ENCODE measurements around the gene CCDC78. TPM values are rescaled to one million over a fixed set of nuclear protein-coding genes. Genes with fewer than 3 reads are reported as not detected.

The CCDC78 gene
- total and polyA plus RNA-seq, 3 donors from 2014 or later, result 3.2 to 6.1 (median 5.7) TPM

DNA sequence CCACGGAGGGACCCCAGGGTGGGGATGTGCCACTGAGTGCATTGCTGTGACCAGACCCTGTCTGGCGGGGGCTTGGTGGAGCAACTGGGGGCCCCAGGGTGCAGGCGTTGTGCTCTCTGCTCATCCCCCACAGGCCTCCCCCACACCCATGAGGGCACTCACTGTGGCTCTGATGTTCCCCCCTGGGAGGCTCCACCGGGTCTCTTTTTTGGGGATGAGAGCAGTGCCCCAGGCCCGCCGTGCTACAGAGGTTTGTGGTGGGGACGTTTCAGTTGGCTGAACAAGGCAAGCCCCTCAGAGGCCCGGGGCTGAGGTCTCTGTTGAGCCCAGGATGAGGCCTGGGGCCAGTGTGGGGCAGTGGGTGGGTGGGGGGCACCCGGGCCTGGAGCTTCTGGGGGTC lies 2.5 kb downstream of the CCDC78 start:
- intact Hi-C loops (cut with DNase I; ENCODE audit: low total_unique reads), result no loop called here
- H3K36me3 ChIP-seq (ENCODE audit: low read depth, missing control alignments), result no peaks in the 10 kb centered on the region
- H3K4me1 ChIP-seq, result peaks cover 29% of the 10 kb centered on the region
- no peak overlapping the region for H3K4me3 ChIP-seq
- DNase-seq, result no peak
- H3K27me3 ChIP-seq, result no peaks in the 10 kb centered on the region
- H3K9me3 ChIP-seq, result no peaks in the 10 kb centered on the region
- 73 to 89% methylated on average over 3 to 9 of the region's 9 CpGs for WGBS, 2 donors
- no peak overlapping the region for H3K27ac ChIP-seq
- TF ChIP-seq POLR2A (IDR thresholded peaks at IDR 0.05), result no peak
- TF ChIP-seq, protein P1, sequence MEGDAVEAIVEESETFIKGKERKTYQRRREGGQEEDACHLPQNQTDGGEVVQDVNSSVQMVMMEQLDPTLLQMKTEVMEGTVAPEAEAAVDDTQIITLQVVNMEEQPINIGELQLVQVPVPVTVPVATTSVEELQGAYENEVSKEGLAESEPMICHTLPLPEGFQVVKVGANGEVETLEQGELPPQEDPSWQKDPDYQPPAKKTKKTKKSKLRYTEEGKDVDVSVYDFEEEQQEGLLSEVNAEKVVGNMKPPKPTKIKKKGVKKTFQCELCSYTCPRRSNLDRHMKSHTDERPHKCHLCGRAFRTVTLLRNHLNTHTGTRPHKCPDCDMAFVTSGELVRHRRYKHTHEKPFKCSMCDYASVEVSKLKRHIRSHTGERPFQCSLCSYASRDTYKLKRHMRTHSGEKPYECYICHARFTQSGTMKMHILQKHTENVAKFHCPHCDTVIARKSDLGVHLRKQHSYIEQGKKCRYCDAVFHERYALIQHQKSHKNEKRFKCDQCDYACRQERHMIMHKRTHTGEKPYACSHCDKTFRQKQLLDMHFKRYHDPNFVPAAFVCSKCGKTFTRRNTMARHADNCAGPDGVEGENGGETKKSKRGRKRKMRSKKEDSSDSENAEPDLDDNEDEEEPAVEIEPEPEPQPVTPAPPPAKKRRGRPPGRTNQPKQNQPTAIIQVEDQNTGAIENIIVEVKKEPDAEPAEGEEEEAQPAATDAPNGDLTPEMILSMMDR (IDR thresholded peaks at IDR 0.05), result no peak

DNA sequence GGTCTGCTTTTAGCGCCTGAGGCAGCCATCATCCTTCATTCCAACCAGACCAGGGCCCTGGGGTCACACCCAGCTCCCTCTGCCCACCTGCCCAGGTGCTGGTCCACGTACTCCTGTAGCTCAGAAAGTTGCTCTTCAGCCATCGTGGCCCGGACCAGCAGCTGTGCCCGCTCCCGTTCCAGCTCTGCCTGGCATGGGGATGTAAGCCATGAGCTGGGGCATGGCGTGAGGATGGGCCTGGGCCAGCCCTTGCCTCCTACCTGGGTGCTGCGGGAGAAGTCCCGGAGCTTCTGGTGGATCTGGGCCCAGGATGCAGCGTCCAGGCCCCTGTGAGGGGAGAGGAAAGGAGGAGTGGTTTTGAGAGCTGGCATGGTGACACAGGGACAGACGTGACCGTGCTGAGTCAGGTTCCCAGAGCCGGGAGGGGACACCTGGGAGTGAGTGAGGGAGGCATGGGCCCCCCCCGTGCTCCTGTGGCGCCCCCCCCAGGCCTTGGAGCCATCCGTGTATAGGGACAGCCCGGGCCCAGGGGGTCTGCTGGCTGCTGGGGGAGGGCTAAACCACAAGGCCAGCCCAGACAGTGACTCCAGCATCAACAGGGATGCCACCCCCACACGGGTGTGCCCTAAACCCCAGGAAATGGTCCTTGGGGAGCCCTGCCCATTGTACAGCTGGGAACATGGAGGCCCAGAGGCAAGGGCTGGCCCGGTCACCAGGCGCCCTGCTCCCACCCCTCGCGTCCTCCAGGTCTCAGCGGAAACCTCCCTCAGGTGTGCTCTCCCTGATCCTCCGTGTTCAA lies 3.2 kb downstream of the CCDC78 start:
- Histone ChIP-seq H3K27me3 (no peaks in the 10 kb centered on the region), H3K4me3 (no peak overlapping the region), H3K27ac (no peak overlapping the region), H3K9me3 (no peaks in the 10 kb centered on the region), H3K4me1 (peaks cover 27% of the 10 kb centered on the region), H3K36me3 (ENCODE audit: low read depth, missing control alignments) (no peaks in the 10 kb centered on the region)
- TF ChIP-seq, protein P1 (IDR thresholded peaks at IDR 0.05), result no peak
- TF ChIP-seq POLR2A (IDR thresholded peaks at IDR 0.05), result no peak
- intact Hi-C loops (cut with DNase I; ENCODE audit: low total_unique reads), result no loop called here
- DNase-seq, result no peak
- WGBS, 2 donors, result 87 to 96% methylated on average over 9 to 24 of the region's 24 CpGs

DNA sequence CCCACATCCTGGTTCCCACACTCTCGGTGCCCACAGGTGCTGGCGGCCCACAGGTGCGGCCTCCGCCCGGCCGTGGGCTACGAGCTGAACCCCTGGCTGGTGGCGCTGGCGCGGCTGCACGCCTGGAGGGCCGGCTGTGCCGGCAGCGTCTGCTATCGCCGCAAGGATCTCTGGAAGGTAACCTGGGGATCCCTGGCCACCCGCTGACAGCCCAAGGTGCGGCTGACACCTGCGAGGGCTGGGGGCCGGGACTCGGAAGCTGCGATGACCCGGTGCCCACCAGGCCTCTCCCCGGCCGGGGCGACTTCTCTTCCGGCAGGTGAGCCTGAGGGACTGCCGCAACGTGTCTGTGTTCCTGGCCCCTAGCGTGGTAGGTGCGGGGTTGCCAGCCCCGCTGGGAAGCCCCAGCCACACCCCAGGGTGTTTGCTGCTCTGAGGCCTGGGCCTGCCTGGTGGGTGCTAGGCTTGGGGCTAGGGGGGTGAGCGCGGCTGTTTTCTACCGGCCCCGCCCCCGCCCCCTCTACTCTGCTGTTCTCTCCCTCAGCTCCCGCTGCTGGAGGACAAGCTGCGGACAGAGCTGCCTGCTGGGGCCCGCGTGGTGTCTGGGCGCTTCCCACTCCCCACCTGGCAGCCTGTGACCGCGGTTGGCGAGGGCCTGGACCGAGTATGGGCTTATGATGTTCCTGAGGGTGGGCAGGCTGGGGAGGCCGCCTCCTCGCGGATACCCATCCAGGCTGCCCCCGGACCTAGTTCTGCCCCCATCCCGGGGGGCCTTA lies 4.3 kb downstream of the CCDC78 start:
- 61 to 71% methylated on average over 8 to 44 of the region's 51 CpGs for WGBS, 2 donors
- H3K27me3 ChIP-seq, result no peaks in the 10 kb centered on the region
- H3K9me3 ChIP-seq, result no peaks in the 10 kb centered on the region
- intact Hi-C loops (cut with DNase I; ENCODE audit: low total_unique reads), result no loop called here
- H3K27ac ChIP-seq, result peak overlapping the region in 1 of 2 donors; percentile 65
- peaks cover 17% of the 10 kb centered on the region for H3K4me1 ChIP-seq
- no peak for DNase-seq
- H3K36me3 ChIP-seq (ENCODE audit: low read depth, missing control alignments), result no peaks in the 10 kb centered on the region
- H3K4me3 ChIP-seq, result peak overlapping the region; percentile 69
- TF ChIP-seq POLR2A (IDR thresholded peaks at IDR 0.05), result no peak
- TF ChIP-seq, protein P1 (IDR thresholded peaks at IDR 0.05), result no peak

DNA sequence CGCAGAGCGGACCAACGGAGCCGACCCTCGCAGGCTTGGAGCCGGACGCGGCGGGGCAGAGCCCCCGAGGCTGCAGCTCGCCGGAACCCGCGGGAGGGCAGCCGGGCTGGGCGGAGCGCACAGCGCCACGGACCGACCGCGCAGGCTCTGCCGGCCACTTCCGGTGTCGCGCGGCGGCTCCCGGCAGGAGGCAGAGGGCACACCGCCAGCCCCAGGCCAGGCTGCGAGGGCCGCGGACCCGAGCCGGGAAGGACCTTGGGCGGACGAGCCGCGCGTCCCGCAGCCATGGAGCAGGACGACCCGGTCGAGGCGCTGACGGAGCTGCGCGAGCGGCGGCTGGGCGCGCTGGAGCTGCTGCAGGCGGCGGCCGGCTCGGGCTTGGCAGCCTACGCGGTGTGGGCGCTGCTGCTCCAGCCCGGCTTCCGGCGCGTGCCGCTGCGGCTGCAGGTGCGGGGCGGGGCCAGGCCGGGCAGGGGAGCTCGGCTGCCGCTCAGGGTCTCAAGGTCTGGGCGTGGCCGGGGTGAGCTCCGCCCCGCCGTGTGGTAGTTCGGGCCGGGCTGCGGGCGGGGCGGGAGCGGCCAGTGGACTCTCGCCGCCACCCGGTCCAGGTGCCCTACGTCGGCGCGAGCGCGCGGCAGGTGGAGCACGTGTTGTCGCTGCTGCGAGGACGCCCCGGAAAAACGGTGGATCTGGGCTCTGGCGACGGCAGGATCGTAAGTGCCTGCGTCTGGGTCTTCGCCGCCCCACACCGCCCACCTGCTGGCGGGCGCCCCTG lies 5.1 kb downstream of the CCDC78 start, which contains the start of gene ANTKMT:
ANTKMT (plus strand) TSS at position 157 of the 775 bp plus-strand sequence; CDS start at position 286, 129 bp downstream.
- TF ChIP-seq, protein P1 (IDR thresholded peaks at IDR 0.05), result peak in 1 of 3 experiments; percentile 6
- no peak for TF ChIP-seq POLR2A (IDR thresholded peaks at IDR 0.05)
- peaks cover 19% of the 10 kb centered on the region for H3K4me1 ChIP-seq
- peak within 1 kb of the TSS; percentile 69 for H3K4me3 ChIP-seq
- 6 to 22% methylated on average over 31 to 32 of the region's 106 CpGs for WGBS, 2 donors
- intact Hi-C loops (cut with DNase I; ENCODE audit: low total_unique reads), result no loop called here
- H3K9me3 ChIP-seq, result no peaks in the 10 kb centered on the region
- H3K27ac ChIP-seq, result peak within 1 kb of the TSS; percentile 65 to 72
- no peaks in the 10 kb centered on the region for H3K27me3 ChIP-seq
- H3K36me3 ChIP-seq (ENCODE audit: low read depth, missing control alignments), result no peaks in the 10 kb centered on the region
- peak; percentile 88 for DNase-seq
